DND-41 (cell line): Measurements from ENCODE around the gene NKAIN4.

Source experiments
- ATAC-seq: fragments of 200-7000 bp; cut with Tn5 transposase; 3 replicates; pipeline ENCODE4 v1.9.1; 2021; ENCODE audit warnings: low read depth; ENCODE audit not compliant: insufficient read depth
- DNase-seq: peaks from one replicate; pipeline ENCODE4 v3.0.0-alpha.2; 2020
- H2AFZ ChIP-seq: 2 replicates; pipeline ENCODE4 v1.6.0; 2012; ENCODE audit warnings: low read depth, low read length
- H3K27ac ChIP-seq: 2 replicates; pipeline ENCODE4 v1.5.1; 2012; ENCODE audit warnings: low read length, inconsistent platforms
- H3K27me3 ChIP-seq: fragments of 200-600 bp; sonication (generic); 2 replicates; pipeline ENCODE4 v1.6.0; 2012; ENCODE audit warnings: low read length, mild to moderate bottlenecking, inconsistent platforms; ENCODE audit not compliant: insufficient read depth, poor library complexity
- H3K36me3 ChIP-seq: 2 replicates; pipeline ENCODE4 v1.5.1; 2012; ENCODE audit warnings: low read length, inconsistent platforms; ENCODE audit not compliant: insufficient read depth
- H3K4me1 ChIP-seq: 2 replicates; pipeline ENCODE4 v1.5.1; 2012; ENCODE audit warnings: mild to moderate bottlenecking, low read length; ENCODE audit not compliant: insufficient read depth
- H3K4me2 ChIP-seq: 2 replicates; pipeline ENCODE4 v1.6.0; 2012; ENCODE audit warnings: mild to moderate bottlenecking, moderate library complexity, low read length, inconsistent platforms; ENCODE audit not compliant: insufficient read depth
- H3K4me3 ChIP-seq, 2 experiments: fragments of 200-600 bp in 1 of 2; shearing (Covaris generic) in 1 of 2; 2 replicates each; pipeline ENCODE4 v1.5.1; 2012 to 2016; ENCODE audit warnings: inconsistent platforms in 2 of 2, low read length in 2 of 2, mild to moderate bottlenecking in 2 of 2, low read depth in 1 of 2, moderate library complexity in 1 of 2
- H3K79me2 ChIP-seq: 2 replicates; pipeline ENCODE4 v1.6.0; 2012; ENCODE audit warnings: low read length, inconsistent platforms; ENCODE audit not compliant: insufficient read depth
- H3K9ac ChIP-seq: 2 replicates; pipeline ENCODE4 v1.6.0; 2012; ENCODE audit warnings: low read depth, mild to moderate bottlenecking, inconsistent platforms, low read length, moderate library complexity
- H3K9me3 ChIP-seq: 2 replicates; pipeline ENCODE4 v1.5.1; 2012; ENCODE audit warnings: low read length, moderate library complexity, mild to moderate bottlenecking, inconsistent platforms; ENCODE audit not compliant: insufficient read depth, severe bottlenecking
- H4K20me1 ChIP-seq: 2 replicates; pipeline ENCODE4 v1.6.0; 2012; ENCODE audit warnings: low read length; ENCODE audit not compliant: insufficient read depth
- EZH2 ChIP-seq: IDR thresholded peaks from 3 replicates; pipeline ENCODE4 v1.6.1; 2012; ENCODE audit warnings: borderline replicate concordance, low read depth, mild to moderate bottlenecking, moderate library complexity, low read length, inconsistent platforms; ENCODE audit not compliant: severe bottlenecking
- TF ChIP-seq, protein P1 (sequence below): IDR thresholded peaks from 2 replicates; pipeline ENCODE4 v1.5.1; 2012; ENCODE audit warnings: borderline replicate concordance, low read length, moderate library complexity, mild to moderate bottlenecking; ENCODE audit not compliant: poor library complexity, severe bottlenecking; ENCODE audit errors: extremely low read depth

NKAIN4 gene

DNA sequence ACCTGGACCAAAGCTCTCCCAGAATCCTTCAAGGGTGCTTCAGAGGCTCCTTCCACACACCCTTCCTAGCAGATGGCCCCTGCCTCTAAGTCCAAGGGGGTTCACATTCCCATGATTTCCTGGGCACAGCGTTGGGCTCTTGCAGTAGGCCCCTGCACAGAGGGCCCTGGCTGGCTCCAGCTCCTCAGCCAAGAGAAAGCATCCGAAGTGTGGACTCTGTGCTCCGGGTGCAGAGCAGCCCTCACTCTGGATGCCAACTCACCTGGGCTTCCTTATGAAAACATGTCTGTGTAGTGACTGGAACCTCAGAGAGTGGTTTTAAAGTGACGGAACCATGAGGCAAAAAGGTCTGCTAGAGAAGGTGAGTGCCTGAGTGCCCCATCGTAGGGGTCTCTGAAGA is 49.9 kb downstream of the NKAIN4 start:
- no peak overlapping the region for H3K9ac ChIP-seq
- H3K27ac ChIP-seq, result no peak overlapping the region
- H4K20me1 ChIP-seq, result peaks cover 93% of the 10 kb centered on the region
- H3K27me3 ChIP-seq, result no peaks in the 10 kb centered on the region
- peaks cover 99% of the 10 kb centered on the region for H3K79me2 ChIP-seq
- H3K36me3 ChIP-seq, result peaks cover 97% of the 10 kb centered on the region
- no peak overlapping the region for H3K4me3 ChIP-seq
- no peak overlapping the region for H3K4me2 ChIP-seq
- ATAC-seq (no peak), DNase-seq (no peak)
- H2AFZ ChIP-seq, result no peak overlapping the region
- no peaks in the 10 kb centered on the region for H3K9me3 ChIP-seq
- no peaks in the 10 kb centered on the region; the same call in 1 of the 2 replicates for H3K4me1 ChIP-seq
- no peak for TF ChIP-seq EZH2
- TF ChIP-seq, protein P1, sequence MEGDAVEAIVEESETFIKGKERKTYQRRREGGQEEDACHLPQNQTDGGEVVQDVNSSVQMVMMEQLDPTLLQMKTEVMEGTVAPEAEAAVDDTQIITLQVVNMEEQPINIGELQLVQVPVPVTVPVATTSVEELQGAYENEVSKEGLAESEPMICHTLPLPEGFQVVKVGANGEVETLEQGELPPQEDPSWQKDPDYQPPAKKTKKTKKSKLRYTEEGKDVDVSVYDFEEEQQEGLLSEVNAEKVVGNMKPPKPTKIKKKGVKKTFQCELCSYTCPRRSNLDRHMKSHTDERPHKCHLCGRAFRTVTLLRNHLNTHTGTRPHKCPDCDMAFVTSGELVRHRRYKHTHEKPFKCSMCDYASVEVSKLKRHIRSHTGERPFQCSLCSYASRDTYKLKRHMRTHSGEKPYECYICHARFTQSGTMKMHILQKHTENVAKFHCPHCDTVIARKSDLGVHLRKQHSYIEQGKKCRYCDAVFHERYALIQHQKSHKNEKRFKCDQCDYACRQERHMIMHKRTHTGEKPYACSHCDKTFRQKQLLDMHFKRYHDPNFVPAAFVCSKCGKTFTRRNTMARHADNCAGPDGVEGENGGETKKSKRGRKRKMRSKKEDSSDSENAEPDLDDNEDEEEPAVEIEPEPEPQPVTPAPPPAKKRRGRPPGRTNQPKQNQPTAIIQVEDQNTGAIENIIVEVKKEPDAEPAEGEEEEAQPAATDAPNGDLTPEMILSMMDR, result no peak

DNA sequence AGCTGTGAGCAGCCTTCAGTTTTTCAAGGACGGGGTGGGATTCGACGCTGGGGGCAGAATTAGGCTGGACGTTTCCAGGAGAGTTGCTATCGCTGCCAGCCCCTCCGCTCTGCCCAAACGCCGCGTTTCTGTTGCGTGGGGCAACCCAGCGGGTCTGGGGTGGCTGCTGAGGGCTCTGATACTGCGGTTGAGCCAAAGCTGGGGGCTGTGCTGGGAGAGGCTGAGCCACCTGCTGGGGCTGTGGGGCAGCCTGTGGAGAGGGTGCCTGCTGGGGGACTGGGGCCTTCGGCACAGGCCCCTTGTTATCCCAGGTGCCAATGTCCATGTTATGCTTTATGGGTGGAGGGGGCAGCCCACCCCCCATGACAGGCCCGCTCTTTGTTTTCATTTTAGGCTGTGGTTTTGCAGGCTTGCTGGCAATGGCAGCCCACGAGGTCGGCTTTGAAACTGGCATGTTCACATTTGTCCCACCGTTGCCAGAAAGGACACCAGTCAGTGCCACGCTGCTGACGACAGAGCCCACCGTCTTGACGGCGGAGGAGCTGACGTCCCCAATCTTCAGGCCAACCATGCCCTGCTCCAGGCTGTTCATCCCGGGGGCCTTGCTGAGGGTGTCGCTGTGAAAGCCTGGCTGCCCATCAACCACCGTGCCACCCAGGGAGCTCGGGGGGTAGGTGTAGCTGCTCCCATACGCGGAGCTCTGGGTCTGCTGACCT is 51.3 kb downstream of the NKAIN4 start:
- H3K4me1 ChIP-seq, result no peaks in the 10 kb centered on the region
- H4K20me1 ChIP-seq, result peaks cover 94% of the 10 kb centered on the region
- no peaks in the 10 kb centered on the region for H3K9me3 ChIP-seq
- TF ChIP-seq, protein P1, result no peak
- no peak for TF ChIP-seq EZH2
- no peaks in the 10 kb centered on the region for H3K27me3 ChIP-seq
- no peak overlapping the region for H2AFZ ChIP-seq
- ATAC-seq (no peak), DNase-seq (no peak)
- no peak overlapping the region for H3K27ac ChIP-seq
- peaks cover 96% of the 10 kb centered on the region for H3K36me3 ChIP-seq
- H3K9ac ChIP-seq, result no peak overlapping the region
- peaks cover 99% of the 10 kb centered on the region for H3K79me2 ChIP-seq
- H3K4me2 ChIP-seq, result no peak overlapping the region
- no peak overlapping the region for H3K4me3 ChIP-seq

DNA sequence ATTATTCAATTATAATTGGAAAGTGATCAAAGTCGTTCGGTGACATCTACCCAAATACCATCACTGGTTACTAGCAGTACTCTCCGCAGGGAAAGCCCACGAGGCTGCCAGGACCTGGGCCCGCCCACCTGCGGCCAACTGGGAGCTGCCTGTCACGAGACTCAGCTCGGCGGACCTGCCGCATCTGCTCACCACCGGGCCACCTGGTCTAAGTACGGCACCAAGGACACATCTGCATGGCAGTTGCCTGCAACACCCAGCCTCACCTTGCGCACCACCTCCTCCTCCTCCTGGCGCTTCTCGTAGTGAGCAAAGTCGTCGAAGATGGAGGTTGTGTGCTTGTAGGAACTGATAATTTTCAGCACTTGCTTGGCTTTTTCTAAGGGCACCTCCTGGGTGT is 52.2 kb downstream of the NKAIN4 start:
- no peak overlapping the region for H2AFZ ChIP-seq
- TF ChIP-seq EZH2, result no peak
- TF ChIP-seq, protein P1, result no peak
- H3K9me3 ChIP-seq, result no peaks in the 10 kb centered on the region
- no peak overlapping the region for H3K27ac ChIP-seq
- no peak for ATAC-seq
- H3K27me3 ChIP-seq, result no peaks in the 10 kb centered on the region
- H3K79me2 ChIP-seq, result peaks cover 100% of the 10 kb centered on the region
- H3K4me1 ChIP-seq, result no peaks in the 10 kb centered on the region
- H3K36me3 ChIP-seq, result peaks cover 96% of the 10 kb centered on the region
- no peak overlapping the region for H3K9ac ChIP-seq
- peaks cover 98% of the 10 kb centered on the region for H4K20me1 ChIP-seq
- no peak overlapping the region for H3K4me2 ChIP-seq
- no peak overlapping the region for H3K4me3 ChIP-seq
- DNase-seq, result no peak

DNA sequence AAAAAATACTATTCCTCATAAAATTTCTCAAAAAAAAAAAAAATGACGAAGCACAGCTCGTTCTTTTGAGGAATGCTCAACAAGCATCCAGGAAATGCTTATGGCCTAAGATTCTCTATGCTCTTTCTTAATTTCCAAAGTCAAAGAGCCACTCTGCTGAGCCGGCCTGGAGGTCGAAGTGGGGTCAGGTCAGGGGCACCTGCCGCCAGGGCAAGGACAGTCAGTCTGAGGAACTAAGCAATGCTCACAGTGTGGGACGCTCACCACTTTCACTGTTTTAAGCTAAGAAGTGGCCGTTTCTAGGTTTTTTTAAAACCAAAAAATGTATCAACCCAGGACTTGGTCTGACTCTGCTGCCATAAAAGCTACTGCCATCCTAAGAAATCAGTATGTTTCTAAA is 55.7 kb downstream of the NKAIN4 start:
- no peak overlapping the region for H3K27ac ChIP-seq
- DNase-seq (no peak), ATAC-seq (no peak)
- H2AFZ ChIP-seq, result no peak overlapping the region
- no peak overlapping the region for H3K4me3 ChIP-seq
- peaks cover 95% of the 10 kb centered on the region for H4K20me1 ChIP-seq
- TF ChIP-seq, protein P1, result no peak
- no peak for TF ChIP-seq EZH2
- H3K36me3 ChIP-seq, result peaks cover 90% of the 10 kb centered on the region
- H3K27me3 ChIP-seq, result no peaks in the 10 kb centered on the region
- H3K4me2 ChIP-seq, result no peak overlapping the region
- no peaks in the 10 kb centered on the region for H3K9me3 ChIP-seq
- peaks cover 82% of the 10 kb centered on the region for H3K79me2 ChIP-seq
- no peaks in the 10 kb centered on the region for H3K4me1 ChIP-seq
- H3K9ac ChIP-seq, result no peak overlapping the region
